SIG-M5 treated with dmso at 0.1 percent for 504 hours (cell line): Measurements from ENCODE around the gene SCUBE2.

Experiments used
- DNase-seq: peaks from one replicate; lab custom pipeline; 2025; ENCODE audit not compliant: unreplicated experiment; lab: John Stamatoyannopoulos, UW

SCUBE2 gene

GRCh38 chr11:8971196-8971923 lies 120.0 kb downstream of the SCUBE2 start:
- no peak for DNase-seq
